HL-60/S4 treated with phorbol 12-myristate 13-acetate at 8.2 ng/mL for 4 days and 3 days (cell line): Measurements from ENCODE around the gene CNIH3.

ENCODE experiments used
- in situ Hi-C: fragments of 300-500 bp; cut with MboI; formaldehyde crosslinking; loops from 2 replicates; pipeline ENCODE4 v1.15.0; 2022; ENCODE audit warnings: low sequenced_read_pairs

CNIH3 gene

GRCh38 chr1:224714553-224714952, 98.4 kb downstream of the CNIH3 start:
- in situ Hi-C loops: no loop called here

- in situ Hi-C loops: no loop called here
Observed at GRCh38 chr1:224718470-224719053, 102.4 kb downstream of the CNIH3 start.

GRCh38 chr1:224719716-224720115, 103.6 kb downstream of the CNIH3 start:
- in situ Hi-C loops: no loop called here

GRCh38 chr1:224720216-224720615, 104.1 kb downstream of the CNIH3 start:
- in situ Hi-C loops: no loop called here

- in situ Hi-C loops: no loop called here
Observed at GRCh38 chr1:224721000-224721399, 104.9 kb downstream of the CNIH3 start.

GRCh38 chr1:224722838-224723237, 106.7 kb downstream of the CNIH3 start:
- in situ Hi-C loops: no loop called here

GRCh38 chr1:224724566-224724965, 108.4 kb downstream of the CNIH3 start:
- in situ Hi-C loops: no loop called here

GRCh38 chr1:224726441-224727182, 110.5 kb downstream of the CNIH3 start:
- in situ Hi-C loops: no loop called here

GRCh38 chr1:224727351-224728289, 111.5 kb downstream of the CNIH3 start:
- in situ Hi-C loops: no loop called here

GRCh38 chr1:224730540-224730939, 114.4 kb downstream of the CNIH3 start:
- in situ Hi-C loops: no loop called here

GRCh38 chr1:224730965-224731364, 114.8 kb downstream of the CNIH3 start:
- in situ Hi-C loops: no loop called here

GRCh38 chr1:224731633-224732032, 115.5 kb downstream of the CNIH3 start:
- in situ Hi-C loops: no loop called here

GRCh38 chr1:224732377-224733026, 116.4 kb downstream of the CNIH3 start:
- in situ Hi-C loops: no loop called here

GRCh38 chr1:224733027-224733911, 117.2 kb downstream of the CNIH3 start:
- in situ Hi-C loops: no loop called here

GRCh38 chr1:224734261-224734935, 118.3 kb downstream of the CNIH3 start:
- in situ Hi-C loops: no loop called here

GRCh38 chr1:224735159-224735558, 119.0 kb downstream of the CNIH3 start:
- in situ Hi-C loops: no loop called here

GRCh38 chr1:224736619-224737352, 120.7 kb downstream of the CNIH3 start:
- in situ Hi-C loops: no loop called here

GRCh38 chr1:224737353-224737727, 121.2 kb downstream of the CNIH3 start:
- in situ Hi-C loops: no loop called here
